Mesenteric fat pad (tissue), 1 donor: ENCODE measurements around the gene FAM98B. TPM values are rescaled to one million over a fixed set of nuclear protein-coding genes. Genes with fewer than 3 reads are reported as not detected.
"Not testable (repeated sequence)": the region's sequence is repeated elsewhere in the genome, so short reads cannot be mapped to it uniquely, and the experiment has no call there.

Experiments used
- DNase-seq: peaks from one replicate; pipeline ENCODE4 v3.0.0-alpha.2; 2020; ENCODE audit warnings: low spot score
- long read RNA-seq: library from polyadenylated mRNA; unstranded; transcript quantifications from one replicate; pipeline ENCODE4 v2.0.0, GENCODE V29; 2020
- total RNA-seq: library from RNA; stranded (reverse); fragmentation: NEBNext Ultra II Directional; extraction: Animal tissue kit (Norgen Biotek cat#: 25700); gene quantifications from one replicate; pipeline ENCODE4 v1.2.1, GENCODE V29; 2021
- donor health status: DM: yes; HTN: yes; CAD: no.

Gene FAM98B
- total RNA-seq: 22.4 TPM
- long read RNA-seq: 0 reads

DNA sequence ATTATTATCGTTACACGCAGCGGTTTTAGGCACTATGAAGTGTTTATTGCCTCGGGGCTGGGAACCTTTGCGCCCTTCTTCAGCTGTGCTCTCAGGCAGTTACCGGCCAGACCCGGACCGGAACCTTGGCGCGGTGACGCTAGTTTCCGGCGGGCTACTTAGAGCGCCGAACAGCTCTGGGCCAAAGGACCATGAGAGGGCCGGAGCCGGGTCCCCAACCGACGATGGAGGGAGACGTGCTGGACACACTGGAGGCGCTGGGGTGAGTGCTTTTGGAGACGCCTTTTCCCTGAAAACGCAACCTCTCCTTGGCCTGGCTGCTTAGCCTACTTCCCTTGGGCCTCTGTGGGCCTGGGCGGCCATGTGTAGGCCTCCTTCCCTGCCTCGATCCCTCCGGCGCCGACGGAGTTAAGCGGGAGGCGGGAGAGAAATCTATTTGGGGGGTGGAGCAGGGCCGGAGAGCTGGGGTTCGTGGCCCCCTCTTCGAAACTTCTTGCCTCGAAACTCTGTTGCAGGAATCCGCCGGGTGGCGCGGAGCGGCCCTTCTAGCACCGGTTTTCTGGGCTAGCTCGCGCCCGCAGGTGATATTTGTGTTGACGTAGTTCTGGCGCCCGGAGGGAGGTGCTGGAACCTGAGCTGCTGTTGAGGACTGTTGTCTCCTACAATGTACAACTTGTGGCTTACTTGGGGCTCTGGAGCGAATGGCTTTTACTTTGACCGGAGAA, at the start of gene FAM98B:
Gene FAM98B, plus strand, starts transcription at position 157 of the 725 bp plus-strand sequence. Its CDS starts 35 bp downstream, at position 192.
- peak; percentile 96 for DNase-seq

DNA sequence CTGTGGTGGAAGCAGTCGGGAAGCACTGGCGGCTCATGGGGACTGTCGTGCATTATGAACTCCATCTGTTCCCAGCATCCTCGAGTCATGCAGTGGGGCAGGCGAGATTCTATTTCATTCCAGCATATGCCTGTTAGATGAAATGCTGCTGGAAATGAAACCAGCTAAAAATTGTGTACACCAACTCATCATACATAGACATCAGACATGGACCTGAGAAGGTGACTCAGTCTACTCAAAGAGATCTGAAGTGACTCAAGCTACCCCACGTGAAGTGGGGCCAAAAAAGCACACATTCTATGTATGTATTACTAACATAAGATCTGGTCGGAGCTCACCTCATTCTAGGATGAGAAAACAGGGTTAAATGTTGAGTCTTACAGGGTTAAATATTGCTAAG, 47.5 kb upstream of the FAM98B start:
- DNase-seq: no peak

DNA sequence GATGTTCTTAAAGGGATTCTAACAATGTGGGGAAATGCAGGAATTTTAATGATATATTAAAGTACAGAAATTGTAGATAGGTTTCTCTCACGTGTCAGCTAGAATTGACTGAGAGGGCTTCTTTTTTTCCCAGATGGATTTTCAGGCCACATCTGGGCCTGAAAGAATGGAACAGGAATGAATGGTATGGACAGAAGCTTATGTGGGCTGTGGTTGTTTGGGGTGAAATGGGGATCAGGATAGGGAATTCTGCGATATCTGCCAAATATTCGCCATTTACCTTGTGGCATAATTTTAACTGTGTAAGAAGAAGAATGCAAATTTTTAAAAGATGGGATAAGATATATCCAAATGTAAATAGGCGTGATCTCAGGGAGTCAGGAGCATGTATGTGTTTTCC, 45.4 kb upstream of the FAM98B start:
- DNase-seq: no peak

DNA sequence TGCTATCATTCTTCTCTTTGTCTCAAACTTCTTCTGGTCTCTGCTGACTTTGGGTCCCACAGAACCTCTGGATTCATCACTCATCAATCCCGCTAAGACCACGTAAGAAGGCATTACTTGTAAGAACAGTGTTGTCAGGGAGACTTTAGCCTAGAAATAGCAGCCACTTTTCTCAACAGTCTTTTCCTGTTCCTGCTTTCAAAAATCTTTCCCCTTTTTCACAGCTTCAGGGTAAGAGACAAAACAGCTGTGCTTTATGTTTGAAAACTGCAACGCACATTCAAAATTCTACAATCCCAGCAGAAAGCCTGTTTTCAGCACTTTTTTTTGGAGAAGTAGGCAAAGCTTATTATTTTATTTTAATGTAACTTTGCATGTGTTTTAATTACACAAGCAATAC, 42.0 kb upstream of the FAM98B start:
- no peak for DNase-seq

DNA sequence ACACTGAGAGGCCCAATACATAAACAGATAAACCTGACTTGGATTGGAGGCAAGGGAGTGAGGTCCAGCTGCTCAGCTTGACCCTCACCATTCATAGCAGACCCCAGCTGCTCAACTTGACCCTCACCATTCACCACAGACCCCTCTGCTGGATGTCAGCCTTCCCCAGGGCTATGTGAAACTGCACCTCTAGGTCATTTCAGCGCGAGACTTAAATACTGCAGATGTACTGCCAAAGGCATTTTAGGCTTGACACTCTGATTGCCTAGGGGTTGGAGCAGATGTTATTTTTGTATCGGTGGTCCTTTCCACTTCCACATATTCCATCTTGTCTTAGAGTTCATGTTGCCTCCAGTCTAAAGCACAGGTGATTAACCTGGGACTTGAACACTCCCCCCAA, 41.5 kb upstream of the FAM98B start:
- DNase-seq: no peak

DNA sequence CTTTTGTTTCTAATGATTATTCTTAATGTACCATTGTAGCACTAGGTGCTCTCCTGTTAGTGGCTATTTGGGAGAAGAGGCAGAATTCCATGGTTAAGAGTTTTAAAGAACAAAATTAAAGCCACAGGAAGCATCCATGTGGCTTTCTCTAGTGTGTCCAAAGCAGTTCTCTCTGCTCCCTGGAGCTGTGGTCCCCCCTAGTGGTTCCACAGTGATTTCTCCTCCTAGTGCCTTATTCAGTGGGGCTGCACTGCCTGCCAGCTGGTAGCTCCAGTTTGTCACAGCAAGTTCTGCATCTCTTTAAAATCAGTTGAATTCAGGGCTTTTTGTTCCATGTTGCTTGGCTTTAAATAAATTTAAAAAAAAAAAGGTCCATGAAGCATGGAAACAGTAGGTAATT, 39.6 kb upstream of the FAM98B start:
- no peak for DNase-seq

DNA sequence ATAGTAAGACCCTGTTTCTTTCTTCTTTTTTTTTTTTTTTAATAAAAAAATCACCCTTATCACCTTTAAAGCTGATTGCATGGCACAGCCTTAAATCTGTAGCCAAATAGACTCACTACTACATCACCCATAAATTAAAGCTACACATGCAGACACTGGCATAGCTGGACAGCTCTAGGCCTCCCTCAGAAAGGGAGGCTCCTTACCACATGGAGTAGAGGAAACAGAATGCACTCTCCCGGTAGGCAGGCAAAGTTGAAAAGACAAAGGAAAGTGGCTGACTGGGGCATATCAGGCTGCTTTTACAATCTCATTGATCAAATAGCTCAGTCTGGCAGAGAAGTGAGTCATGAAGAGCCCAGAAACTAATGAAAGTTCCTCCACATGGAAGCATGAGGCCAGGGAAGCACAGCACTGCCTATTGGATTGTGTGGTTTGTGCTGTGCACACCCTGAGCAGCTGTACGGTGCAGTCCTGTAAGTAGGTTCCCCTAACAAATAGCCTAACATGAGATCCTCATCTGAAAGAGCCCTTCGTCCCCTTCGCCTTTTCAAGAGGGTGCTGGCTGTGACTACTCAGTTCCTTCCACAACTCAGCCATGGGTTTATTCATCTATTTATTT, 32.7 kb upstream of the FAM98B start:
- DNase-seq: no peak

DNA sequence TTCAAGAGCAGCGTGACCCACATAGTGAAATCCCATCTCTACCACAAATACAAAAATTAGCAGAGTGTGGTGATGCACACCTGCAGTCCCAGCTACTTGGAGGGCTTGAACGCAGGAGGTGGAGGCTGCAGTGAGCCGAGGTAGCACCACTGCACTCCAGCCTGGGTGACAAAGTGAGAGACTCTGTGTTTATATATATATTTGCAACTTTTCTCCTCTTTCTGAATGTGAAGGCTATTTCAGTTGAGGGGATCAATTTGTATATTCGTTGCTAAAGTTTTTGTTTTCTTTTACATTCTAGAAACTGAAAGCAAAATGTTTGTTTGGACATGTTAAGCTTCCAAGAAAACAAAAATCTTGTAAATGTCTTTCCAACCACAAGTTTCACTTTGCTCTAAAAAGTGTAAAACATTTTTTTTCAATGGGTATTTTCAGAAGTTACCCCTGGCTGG, 29.8 kb upstream of the FAM98B start:
- no peak for DNase-seq

DNA sequence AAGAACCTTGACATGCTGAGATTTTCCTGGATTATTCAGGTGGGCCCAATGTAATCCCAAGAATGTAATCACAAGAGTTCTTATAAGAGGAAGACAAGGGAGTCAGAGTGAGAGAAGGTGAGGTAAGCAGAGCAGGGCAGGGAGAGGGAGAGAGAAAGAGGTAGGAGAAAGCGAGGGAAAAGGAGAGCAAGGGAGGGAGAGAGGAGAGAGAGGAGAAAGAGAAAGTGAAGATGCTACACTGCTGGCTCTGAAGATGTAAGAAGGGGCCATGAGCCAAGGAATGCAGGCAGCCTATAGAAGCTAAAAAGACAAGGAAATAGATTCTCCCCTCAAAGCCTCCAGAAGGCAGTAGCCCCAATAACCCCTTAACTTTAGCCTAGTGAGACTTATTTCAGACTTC, 28.7 kb upstream of the FAM98B start:
- no peak for DNase-seq

DNA sequence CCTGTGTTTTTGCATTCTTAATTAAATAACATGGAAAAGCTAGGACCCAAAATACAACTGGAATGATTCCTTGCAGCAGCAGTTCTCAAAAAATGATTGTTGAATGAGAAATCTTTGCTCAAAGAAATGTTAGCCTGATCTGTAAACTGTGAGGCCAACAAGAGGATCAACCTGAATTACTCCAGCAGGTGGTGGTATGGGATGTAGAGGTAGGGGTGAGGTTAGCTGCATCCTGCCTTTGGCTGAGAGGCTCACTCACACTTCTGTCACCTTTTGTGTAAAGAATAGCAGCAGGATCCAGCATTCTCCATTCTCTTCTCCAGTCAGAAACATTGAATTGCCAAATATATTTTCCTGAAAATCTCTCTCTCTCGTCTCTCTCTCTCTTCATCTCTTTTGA, 26.5 kb upstream of the FAM98B start:
- no peak for DNase-seq

DNA sequence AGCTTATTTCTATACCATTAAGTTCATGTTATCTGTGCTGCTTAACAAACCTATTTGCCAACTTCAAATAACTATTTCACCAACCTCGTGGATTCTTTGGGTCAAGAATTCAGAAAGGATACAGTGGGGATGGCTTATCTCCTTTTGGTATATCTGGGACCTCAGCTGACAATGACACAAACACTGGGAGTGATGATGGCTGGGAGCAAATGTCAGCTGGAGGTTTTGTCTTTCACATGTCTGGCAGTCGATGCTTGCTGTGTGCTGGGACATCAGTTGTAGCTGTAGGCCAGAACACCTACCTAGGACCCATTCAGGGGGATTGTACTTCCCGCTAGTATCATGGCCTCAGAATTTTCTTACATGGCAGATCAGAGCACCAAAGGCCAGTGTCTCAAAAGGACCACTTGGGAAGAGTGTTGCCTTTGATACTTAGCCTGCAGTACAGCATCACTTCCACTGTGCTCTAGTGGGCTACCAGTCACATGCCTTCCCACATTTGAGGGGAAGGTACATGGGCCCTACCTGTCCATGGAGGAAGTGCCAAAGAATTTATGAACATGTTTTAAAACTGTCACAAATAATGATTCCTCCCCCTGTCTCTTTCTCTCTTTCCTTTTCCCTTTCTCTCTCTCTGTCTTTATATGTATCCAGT, 23.7 kb upstream of the FAM98B start:
- DNase-seq: no peak

DNA sequence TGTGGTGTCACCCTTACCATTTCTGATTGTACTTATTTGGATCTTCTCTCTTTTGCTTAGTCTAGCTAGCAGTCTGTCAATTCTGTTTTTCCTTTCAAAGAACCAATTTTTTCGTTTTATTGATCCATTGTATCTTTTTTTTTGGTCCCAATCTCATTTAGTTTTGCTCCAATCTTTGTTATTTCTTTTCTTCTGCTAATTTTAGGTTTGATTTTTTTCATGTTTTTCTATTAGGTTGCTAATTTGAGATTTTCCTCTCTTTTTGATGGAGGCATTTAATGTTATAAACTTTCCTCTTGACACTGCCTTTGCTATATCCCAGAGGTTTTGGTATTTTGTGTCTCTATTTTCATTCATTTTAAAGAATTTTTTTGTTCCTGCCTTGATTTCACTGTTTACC, 16.9 kb upstream of the FAM98B start:
- no peak for DNase-seq

DNA sequence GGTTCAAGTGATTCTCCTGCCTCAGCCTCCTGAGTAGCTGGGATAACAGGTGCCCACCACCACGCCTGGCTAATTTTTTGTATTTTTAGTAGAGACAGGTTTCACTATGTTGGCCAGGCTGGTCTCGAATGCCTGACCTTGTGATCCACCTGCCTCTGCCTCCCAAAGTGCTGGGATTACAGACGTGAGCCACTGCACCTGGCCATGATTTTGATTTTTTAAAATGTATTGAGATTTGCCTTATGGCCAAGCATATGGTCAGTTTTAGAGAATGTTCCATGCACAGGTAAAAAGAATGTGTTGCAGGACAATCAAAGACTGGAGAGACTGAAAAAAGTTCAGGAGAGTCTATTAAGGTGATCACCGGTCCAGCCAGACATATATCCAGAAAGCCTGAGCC, 16.3 kb upstream of the FAM98B start:
- not testable (repeated sequence) for DNase-seq

DNA sequence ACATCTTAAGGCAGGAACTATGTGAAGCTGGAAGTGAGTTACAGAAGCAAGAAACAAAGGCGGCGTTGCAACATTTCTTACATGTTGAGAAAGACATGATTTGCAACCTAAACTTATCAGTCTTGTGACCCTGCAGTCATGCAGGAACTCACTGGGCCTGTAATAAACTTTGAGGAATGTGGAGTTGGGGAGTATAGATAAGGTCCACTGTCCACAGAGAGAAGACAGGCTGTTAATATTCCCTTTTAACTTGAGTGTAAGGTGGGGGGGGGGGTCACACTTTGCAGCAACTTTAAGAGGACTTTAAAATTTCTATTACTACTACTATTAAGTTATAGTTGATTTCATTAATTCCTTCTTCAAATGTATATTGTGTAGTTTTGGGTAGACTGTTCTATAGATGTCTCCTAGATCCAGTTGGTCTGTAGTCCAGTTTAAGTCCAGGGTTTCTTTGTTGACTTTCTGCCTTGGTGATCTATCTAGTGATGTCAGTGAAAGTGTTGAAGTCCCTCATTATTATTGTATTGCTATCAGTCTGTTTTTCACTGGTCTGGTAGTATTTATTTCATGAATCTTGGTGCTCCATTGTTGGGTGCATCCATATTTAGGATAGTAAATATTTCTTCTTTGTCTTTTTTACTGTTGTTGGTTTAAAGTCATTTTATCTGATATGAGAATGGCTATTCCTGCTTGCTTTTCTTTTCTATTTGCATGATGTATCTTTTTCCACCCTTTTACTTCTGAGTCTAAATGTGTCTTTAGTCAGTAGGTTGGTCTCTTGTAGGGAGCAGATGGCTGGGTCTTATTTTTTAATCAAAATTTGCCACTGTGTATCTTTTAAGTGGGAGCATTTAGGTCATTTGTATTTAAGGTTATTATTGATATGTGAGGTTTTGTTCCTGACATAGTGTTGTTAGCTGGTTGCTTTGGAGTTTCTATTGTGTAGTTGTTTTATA, 15.6 kb upstream of the FAM98B start:
- no peak for DNase-seq

DNA sequence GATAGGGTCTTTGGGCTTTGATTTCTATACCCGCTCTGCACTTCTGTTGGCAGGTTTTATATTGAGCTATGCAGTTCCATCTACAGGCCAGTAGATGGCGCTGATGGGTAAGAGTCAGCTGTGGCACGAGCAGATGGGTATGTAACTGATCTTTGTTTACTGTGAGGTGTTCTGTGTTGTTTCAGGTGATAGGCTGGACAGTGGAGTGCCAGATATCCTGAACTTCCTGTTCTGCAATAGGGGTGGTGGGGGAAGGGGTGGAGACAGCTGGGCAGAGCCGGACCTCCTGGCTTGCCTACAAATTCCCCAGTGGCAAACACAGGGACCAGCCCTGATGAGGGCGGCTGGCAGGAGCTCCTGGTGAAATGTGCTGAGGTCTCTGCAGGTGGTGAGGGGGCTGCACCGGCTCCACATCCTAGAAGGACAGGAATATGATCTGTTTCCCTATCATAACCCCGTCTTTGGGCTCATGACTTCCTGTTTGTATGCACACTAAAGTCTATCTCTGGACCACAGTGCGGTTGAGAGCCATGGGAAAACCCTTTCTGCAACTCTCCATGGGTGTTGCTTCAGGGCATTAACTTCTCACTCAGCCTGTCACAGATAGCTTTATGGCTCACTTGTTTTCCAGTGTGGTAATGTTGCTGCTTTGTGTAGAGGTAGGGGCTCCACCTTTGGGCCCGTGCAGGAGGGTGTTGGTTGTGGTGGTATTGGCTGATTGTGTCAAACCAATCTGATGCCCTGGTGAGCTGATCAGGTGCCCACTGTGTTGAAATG, 13.4 kb upstream of the FAM98B start:
- DNase-seq: no peak

DNA sequence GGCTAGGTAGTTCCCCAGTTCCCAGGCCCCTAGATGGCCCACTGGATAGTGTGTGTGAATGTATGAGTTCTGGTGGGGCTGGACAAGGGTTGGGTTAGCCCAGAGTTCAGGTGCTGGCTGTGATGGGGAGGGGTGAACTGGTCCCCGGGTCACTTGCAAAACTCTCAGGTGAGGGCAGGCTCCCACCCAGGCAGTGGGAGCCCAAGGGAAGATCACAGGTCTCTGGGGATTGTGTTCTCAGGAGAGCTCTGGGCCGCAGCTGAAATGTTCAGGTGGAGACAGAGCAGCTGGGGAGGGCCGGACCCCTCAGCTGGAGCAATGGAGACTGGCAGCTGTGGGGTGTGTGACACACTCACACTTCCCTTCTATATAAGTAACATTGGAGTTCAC, 12.8 kb upstream of the FAM98B start:
- DNase-seq: no peak

DNA sequence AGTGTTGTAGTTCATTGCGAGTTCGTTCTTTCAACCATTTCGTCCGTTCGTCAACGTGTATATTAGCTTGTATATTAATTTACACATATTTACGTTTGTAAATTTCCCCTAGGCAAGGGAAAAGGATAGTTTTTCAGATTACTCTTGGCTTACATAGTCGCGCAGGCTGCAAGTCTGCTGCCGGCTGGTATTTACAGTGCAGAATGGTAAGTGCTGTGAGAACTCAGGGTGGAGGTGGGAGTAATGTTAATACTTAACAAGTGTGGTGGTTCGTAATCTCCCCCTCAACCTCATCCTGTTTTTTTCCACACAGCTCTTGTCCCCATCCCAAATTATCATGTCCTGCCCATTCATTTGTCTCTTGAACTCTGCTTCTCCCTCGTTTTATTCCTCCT, 766 bp downstream of the FAM98B start:
- no peak for DNase-seq

DNA sequence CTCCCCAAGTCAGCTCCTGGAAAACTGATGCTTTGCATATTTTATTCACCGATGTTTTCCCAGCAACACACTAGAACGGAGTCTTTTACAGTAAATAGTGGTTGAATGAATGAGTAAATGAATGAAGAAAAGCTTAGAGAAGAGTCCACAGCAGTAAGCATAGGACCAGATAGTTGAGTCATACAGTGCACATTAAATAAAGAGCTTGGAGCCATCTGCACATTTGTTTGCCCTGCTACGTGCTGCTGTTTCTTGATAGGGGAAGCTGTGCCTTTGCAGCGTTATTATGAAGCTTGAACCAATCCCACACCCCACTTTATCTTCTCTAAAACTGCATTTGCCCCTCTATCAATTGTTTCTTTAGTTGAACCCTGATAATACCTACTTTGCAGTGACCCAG, 1.2 kb downstream of the FAM98B start:
- DNase-seq: no peak

DNA sequence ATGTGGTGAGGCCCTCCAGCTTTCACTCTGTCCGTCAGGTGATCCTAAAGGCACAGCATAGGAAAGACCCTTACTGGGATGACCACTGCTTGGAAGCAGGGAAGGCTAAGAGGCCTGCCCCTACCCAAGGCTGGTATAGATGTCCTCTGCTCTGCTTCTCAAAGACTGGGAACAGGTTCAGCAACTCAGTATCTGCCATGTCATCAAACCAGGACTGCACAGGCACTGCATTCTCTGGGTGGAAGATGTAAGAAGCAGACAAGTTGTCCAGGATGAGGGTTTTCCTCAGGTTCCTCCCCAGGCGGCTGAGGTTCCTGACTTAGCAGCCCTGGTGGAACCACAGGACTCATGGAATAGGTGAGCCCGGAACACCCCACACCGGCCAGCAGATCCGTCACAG, 4.7 kb downstream of the FAM98B start:
- DNase-seq: no peak

DNA sequence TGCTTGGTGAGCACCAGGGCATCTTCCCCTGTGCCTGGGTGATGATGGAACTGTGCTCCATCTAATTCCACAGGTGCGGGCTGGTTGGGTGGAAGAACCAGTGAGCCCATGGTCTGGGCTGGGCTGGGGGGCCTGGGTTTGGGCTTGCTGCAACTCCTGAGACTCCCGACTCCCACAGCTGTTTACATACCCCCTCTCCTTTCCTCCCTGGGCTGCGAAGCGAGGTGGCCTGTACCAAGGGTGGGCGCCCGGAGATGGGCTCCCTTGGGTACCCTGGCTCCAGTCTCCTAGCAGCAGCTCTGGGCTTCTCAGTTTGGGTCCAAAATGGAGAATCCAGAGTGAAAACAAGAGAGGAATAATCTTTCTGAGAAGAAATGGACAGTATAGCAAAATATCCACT, 5.6 kb downstream of the FAM98B start:
- no peak for DNase-seq

DNA sequence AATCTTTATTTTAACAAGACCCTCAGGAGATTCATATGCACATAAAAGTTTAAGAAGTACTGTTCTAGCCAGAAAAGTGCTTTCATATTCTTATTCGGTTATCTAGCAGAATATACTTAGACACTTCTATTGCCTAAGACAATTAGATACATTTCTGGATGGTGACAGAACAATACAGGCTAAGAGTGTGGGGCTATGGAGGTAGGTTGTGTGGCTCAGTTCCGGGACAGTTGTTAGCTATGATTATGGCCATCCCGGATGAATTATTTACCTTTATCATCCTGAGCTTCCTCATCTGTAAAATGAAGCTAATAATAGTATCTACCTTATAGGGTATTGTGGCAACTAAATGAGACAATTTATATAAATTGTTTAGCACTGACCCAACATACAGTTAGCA, 6.6 kb downstream of the FAM98B start:
- DNase-seq: no peak
